Activated CD8-positive, alpha-beta memory T cell treated with anti-CD3 and anti-CD28 coated beads, Interleukin-2, amount 10 ng/mL, durations not matched to agents 7 days and 5 days (primary cell): ENCODE measurements around the gene KIAA1328. TPM values are rescaled to one million over a fixed set of nuclear protein-coding genes. Genes with fewer than 3 reads are reported as not detected.

Experiments
- ATAC-seq: fragments of 150-1000 bp; cut with Tn5 transposase; one replicate; pipeline ENCODE4 v1.10.0; 2021; ENCODE audit warnings: moderate library complexity
- CTCF ChIA-PET: fragments of 350-600 bp; sonication (Branson Sonifier 250); formaldehyde crosslinking; loops from one replicate; lab custom pipeline; 2021; ENCODE audit warnings: antibody characterized with exemption; lab: Charles Lee
- DNase-seq: peaks from one replicate; pipeline ENCODE4 v3.0.0-alpha.2; 2020
- H3K27ac Mint-ChIP-seq: one replicate; pipeline ENCODE4 v1.8.0; 2021; ENCODE audit warnings: mild to moderate bottlenecking, mixed read lengths
- H3K27me3 Mint-ChIP-seq: one replicate; pipeline ENCODE4 v1.8.0; 2021; ENCODE audit warnings: mixed read lengths
- H3K36me3 Mint-ChIP-seq: one replicate; pipeline ENCODE4 v1.8.0; 2021; ENCODE audit warnings: mild to moderate bottlenecking, mixed read lengths
- H3K4me1 Mint-ChIP-seq: one replicate; pipeline ENCODE4 v1.8.0; 2021; ENCODE audit warnings: mixed read lengths
- H3K4me3 Mint-ChIP-seq: one replicate; pipeline ENCODE4 v1.8.0; 2021; ENCODE audit warnings: mild to moderate bottlenecking, moderate library complexity, mixed read lengths
- H3K9me3 Mint-ChIP-seq: one replicate; pipeline ENCODE4 v1.8.0; 2022; ENCODE audit warnings: low read depth, mixed read lengths
- total RNA-seq, 2 experiments: library from RNA; stranded (reverse); gene quantifications; one replicate each; pipeline ENCODE4 v1.2.3, GENCODE V29; 2021

Gene KIAA1328
- total RNA-seq, 2 experiments from 2014 or later = 8.6 to 11.2 TPM

- CTCF ChIA-PET = no interaction called here
- H3K27ac Mint-ChIP-seq = no peak overlapping the region
- DNase-seq (no peak), ATAC-seq (no peak)
- H3K36me3 Mint-ChIP-seq = no peaks in the 10 kb centered on the region
- H3K9me3 Mint-ChIP-seq = no peaks in the 10 kb centered on the region
- peaks cover 25% of the 10 kb centered on the region for H3K27me3 Mint-ChIP-seq
- no peak overlapping the region for H3K4me3 Mint-ChIP-seq
- H3K4me1 Mint-ChIP-seq = no peaks in the 10 kb centered on the region
These were observed 445.6 kb downstream of the KIAA1328 start for GRCh38 chr18:37274309-37275236.

GRCh38 chr18:37275237-37275741 is 446.4 kb downstream of the KIAA1328 start:
- Mint-ChIP-seq H3K36me3 (no peaks in the 10 kb centered on the region), H3K4me3 (no peak overlapping the region), H3K27me3 (peaks cover 25% of the 10 kb centered on the region), H3K9me3 (no peaks in the 10 kb centered on the region), H3K27ac (no peak overlapping the region), H3K4me1 (no peaks in the 10 kb centered on the region)
- CTCF ChIA-PET = no interaction called here
- DNase-seq = no peak
- ATAC-seq = no peak

DNA sequence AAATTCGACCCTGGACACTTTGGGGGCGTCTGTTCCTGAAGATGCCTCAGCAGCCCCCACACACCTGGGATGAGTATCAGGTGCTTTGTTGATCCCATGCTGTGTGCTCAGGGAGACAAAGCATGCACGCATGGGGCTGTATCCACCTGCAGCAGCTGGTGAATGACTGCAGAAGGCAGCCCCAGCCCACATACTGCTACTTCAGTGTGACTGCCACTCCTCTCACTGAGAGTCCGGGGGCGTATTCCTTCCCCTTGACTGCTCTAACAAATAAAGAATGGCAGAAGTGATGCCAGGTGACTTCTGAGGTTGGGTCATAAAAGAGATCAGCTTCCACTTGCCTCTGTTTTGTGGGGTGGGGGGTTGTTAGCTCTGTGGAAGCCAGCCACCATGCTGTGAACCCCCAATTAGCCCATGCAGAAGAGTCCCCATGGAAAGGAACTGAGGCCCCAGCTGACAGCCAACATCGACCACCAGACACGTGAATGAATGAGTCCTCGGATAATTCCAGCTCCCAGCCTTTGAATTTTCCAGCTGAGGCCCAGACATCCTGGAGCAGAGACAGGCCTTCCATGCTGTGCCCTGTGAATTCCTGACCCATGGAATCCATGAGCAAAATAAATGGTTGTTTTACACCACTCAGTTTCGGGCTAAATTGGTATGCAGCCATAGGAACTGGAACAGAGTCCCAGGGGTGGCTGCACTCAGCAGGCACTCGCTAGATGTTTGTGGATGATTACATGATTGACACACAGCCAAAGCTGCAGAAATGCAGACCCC is 447.4 kb downstream of the KIAA1328 start:
- Mint-ChIP-seq H3K36me3 (no peaks in the 10 kb centered on the region), H3K27me3 (peaks cover 25% of the 10 kb centered on the region), H3K27ac (no peak overlapping the region), H3K9me3 (no peaks in the 10 kb centered on the region), H3K4me3 (no peak overlapping the region), H3K4me1 (no peaks in the 10 kb centered on the region)
- ATAC-seq (no peak), DNase-seq (no peak)
- CTCF ChIA-PET = no interaction called here

DNA sequence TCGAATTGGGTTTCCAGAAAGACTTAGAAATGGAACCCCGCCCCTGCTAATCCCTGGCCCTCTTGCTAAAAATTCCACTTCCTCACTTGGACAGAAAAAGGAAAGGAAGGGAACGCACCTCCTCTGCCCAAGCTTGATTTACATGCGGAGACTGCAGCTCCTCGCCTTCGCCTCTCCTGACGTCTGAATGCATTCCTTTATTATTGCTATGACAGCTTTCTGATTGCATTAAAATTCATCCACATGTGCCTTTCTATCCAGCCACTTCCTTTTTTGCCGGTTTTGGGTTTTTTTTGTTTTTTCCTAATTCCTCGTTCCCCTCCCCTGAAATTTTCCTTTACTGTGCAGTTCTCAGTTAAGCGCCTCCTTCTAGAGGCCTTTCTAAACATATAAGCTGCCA is 448.9 kb downstream of the KIAA1328 start:
- Mint-ChIP-seq H3K4me1 (no peaks in the 10 kb centered on the region), H3K4me3 (no peak overlapping the region), H3K27ac (no peak overlapping the region), H3K36me3 (no peaks in the 10 kb centered on the region), H3K9me3 (no peaks in the 10 kb centered on the region), H3K27me3 (peaks cover 25% of the 10 kb centered on the region)
- CTCF ChIA-PET = no interaction called here
- no peak for ATAC-seq
- no peak for DNase-seq

Other genes starting within 250 kb of the KIAA1328 start
- gene TPGS2, start 125 bp upstream of the KIAA1328 start, total RNA-seq = 100 to 1,000 TPM; 119 to 120 TPM